IMR-90 (cell line): ENCODE data around the gene KLF9. TPM values are rescaled to one million over a fixed set of nuclear protein-coding genes. Genes with fewer than 3 reads are reported as not detected.
A peak's percentile ranks its signal among the peaks of the same experiment; 100 is the strongest.

Experiments
- ATAC-seq: fragments of 200-7000 bp; cut with Tn5 transposase; 2 replicates; pipeline ENCODE4 v1.9.1; 2020; ENCODE audit warnings: low read depth, mild to moderate bottlenecking, moderate library complexity
- BruUV-seq: library from RNA; stranded (reverse); fragments of 400-500 nt; replicated peaks from 2 replicates; lab custom pipeline; 2021; lab: Mats Ljungman, UMichigan
- CTCF ChIA-PET: fragments of 300-600 bp; formaldehyde crosslinking; extraction: SDS; loops from one replicate; lab custom pipeline; 2021; ENCODE audit warnings: antibody characterized with exemption; lab: Yijun Ruan, JAX
- POLR2A ChIA-PET: fragments of 300-600 bp; sonication (Branson Sonifier 250); formaldehyde crosslinking; loops from one replicate; lab custom pipeline; 2022; ENCODE audit warnings: antibody characterized with exemption; ENCODE audit not compliant: unreplicated experiment; lab: Charles Lee
- DNase-seq: peaks from one replicate; pipeline ENCODE4 v3.0.0; 2013
- H2AFZ ChIP-seq: replicated peaks from 2 replicates; pipeline ENCODE3; 2013; ENCODE audit warnings: low read length, mild to moderate bottlenecking; ENCODE audit not compliant: poor library complexity
- H2AK5ac ChIP-seq: 2 replicates; pipeline ENCODE4 v1.6.1; 2013; ENCODE audit warnings: low read depth, low read length, inconsistent platforms
- H2AK9ac ChIP-seq: replicated peaks from 2 replicates; pipeline ENCODE3; 2013; ENCODE audit warnings: mild to moderate bottlenecking, low read depth, low read length, moderate library complexity; ENCODE audit not compliant: poor library complexity
- H2BK120ac ChIP-seq: 2 replicates; pipeline ENCODE4 v1.6.1; 2013; ENCODE audit warnings: low read depth, low read length, inconsistent platforms
- H2BK15ac ChIP-seq: 3 replicates; pipeline ENCODE4 v1.6.1; 2013; ENCODE audit warnings: low read depth, low read length, inconsistent platforms
- H2BK20ac ChIP-seq: 2 replicates; pipeline ENCODE4 v1.6.1; 2013; ENCODE audit warnings: low read depth, mild to moderate bottlenecking, inconsistent platforms, low read length, moderate library complexity
- H2BK5ac ChIP-seq: 2 replicates; pipeline ENCODE4 v1.6.1; 2013; ENCODE audit warnings: mild to moderate bottlenecking, low read depth, low read length, inconsistent platforms; ENCODE audit not compliant: poor library complexity, severe bottlenecking
- H3K14ac ChIP-seq: replicated peaks from 2 replicates; pipeline ENCODE4 v1.6.1; 2013; ENCODE audit warnings: low read depth, low read length, inconsistent platforms
- H3K18ac ChIP-seq: 2 replicates; pipeline ENCODE4 v1.6.1; 2013; ENCODE audit warnings: low read depth, low read length, control low read depth
- H3K23ac ChIP-seq: 2 replicates; pipeline ENCODE4 v1.6.1; 2013; ENCODE audit warnings: low read depth, low read length, inconsistent platforms
- H3K27ac ChIP-seq: 2 replicates; pipeline ENCODE4 v1.5.1; 2013; ENCODE audit warnings: mild to moderate bottlenecking, control low read depth, low read length; ENCODE audit not compliant: insufficient read depth
- H3K27me3 ChIP-seq: 2 replicates; pipeline ENCODE4 v1.6.1; 2013; ENCODE audit warnings: low read length; ENCODE audit not compliant: control insufficient read depth, insufficient read depth
- H3K36me3 ChIP-seq: 2 replicates; pipeline ENCODE4 v1.6.1; 2013; ENCODE audit warnings: low read length, mixed read lengths; ENCODE audit not compliant: control insufficient read depth, insufficient read depth
- H3K4ac ChIP-seq: 2 replicates; pipeline ENCODE4 v1.6.1; 2013; ENCODE audit warnings: low read depth, low read length, inconsistent platforms
- H3K4me1 ChIP-seq: 2 replicates; pipeline ENCODE4 v1.6.1; 2013; ENCODE audit warnings: low read length, mixed read lengths; ENCODE audit not compliant: control insufficient read depth, insufficient read depth
- H3K4me2 ChIP-seq: 2 replicates; pipeline ENCODE4 v1.6.1; 2013; ENCODE audit warnings: low read depth, mild to moderate bottlenecking, control low read depth, low read length, moderate library complexity
- H3K4me3 ChIP-seq: 2 replicates; pipeline ENCODE4 v1.5.1; 2013; ENCODE audit warnings: low read depth, mild to moderate bottlenecking, control low read depth, low read length, moderate library complexity; ENCODE audit not compliant: insufficient read depth
- H3K56ac ChIP-seq: 2 replicates; pipeline ENCODE4 v1.6.1; 2013; ENCODE audit warnings: low read length, inconsistent platforms; ENCODE audit not compliant: insufficient read depth; ENCODE audit errors: extremely low read depth
- H3K79me1 ChIP-seq, 2 experiments: 2 replicates each; pipeline ENCODE4 v1.6.1; 2013; ENCODE audit warnings: low read length in 2 of 2, inconsistent platforms in 1 of 2, low read depth in 1 of 2
- H3K9ac ChIP-seq: 2 replicates; pipeline ENCODE4 v1.6.1; 2013; ENCODE audit warnings: low read depth, low read length, control low read depth
- H3K9me1 ChIP-seq: 2 replicates; pipeline ENCODE4 v1.6.1; 2013; ENCODE audit warnings: low read length, inconsistent platforms; ENCODE audit not compliant: insufficient read depth
- H3K9me3 ChIP-seq: 2 replicates; pipeline ENCODE4 v1.6.1; 2013; ENCODE audit warnings: low read length; ENCODE audit not compliant: control insufficient read depth, insufficient read depth
- H4K20me1 ChIP-seq: 2 replicates; pipeline ENCODE4 v1.6.1; 2013; ENCODE audit warnings: low read length, inconsistent platforms; ENCODE audit not compliant: insufficient read depth
- H4K5ac ChIP-seq: 2 replicates; pipeline ENCODE4 v1.6.1; 2013; ENCODE audit warnings: mild to moderate bottlenecking, low read depth, low read length, control low read depth
- H4K8ac ChIP-seq, 2 experiments: 2 replicates each; pipeline ENCODE4 v1.6.1; 2013; ENCODE audit warnings: low read depth in 2 of 2, low read length in 2 of 2, control low read depth in 1 of 2, inconsistent platforms in 1 of 2
- H4K91ac ChIP-seq: 2 replicates; pipeline ENCODE4 v1.6.1; 2013; ENCODE audit warnings: low read depth, low read length, inconsistent platforms; ENCODE audit not compliant: insufficient read depth
- BHLHE40 ChIP-seq: fragments of 150-350 bp; IDR thresholded peaks from 2 replicates; pipeline ENCODE4 v1.6.1; 2016; ENCODE audit warnings: mild to moderate bottlenecking, low read depth, low read length
- CHD1 ChIP-seq: IDR thresholded peaks from 2 replicates; pipeline ENCODE4 v1.6.1; 2012; ENCODE audit warnings: low read depth, low read length, improper control_type of control experiment
- CTCF ChIP-seq: conservative IDR thresholded peaks from 2 replicates; pipeline ENCODE4 v1.5.1; 2012; ENCODE audit warnings: mild to moderate bottlenecking, low read depth, low read length, improper control_type of control experiment
- FOS ChIP-seq: fragments of 150-350 bp; IDR thresholded peaks from 2 replicates; pipeline ENCODE4 v1.6.1; 2016; ENCODE audit warnings: low read depth, low read length
- MAFK ChIP-seq: IDR thresholded peaks from 2 replicates; pipeline ENCODE4 v1.6.1; 2012; ENCODE audit warnings: low read depth, low read length, improper control_type of control experiment
- MAZ ChIP-seq: IDR thresholded peaks from 2 replicates; pipeline ENCODE4 v1.6.1; 2012; ENCODE audit warnings: low read depth, mild to moderate bottlenecking, low read length, improper control_type of control experiment, moderate library complexity, borderline replicate concordance
- MXI1 ChIP-seq: IDR thresholded peaks from 2 replicates; pipeline ENCODE4 v1.6.1; 2012; ENCODE audit warnings: low read depth, mild to moderate bottlenecking, low read length, moderate library complexity, borderline replicate concordance
- RAD21 ChIP-seq: IDR thresholded peaks from 2 replicates; pipeline ENCODE4 v1.6.1; 2012; ENCODE audit warnings: low read length, improper control_type of control experiment
- RFX5 ChIP-seq: IDR thresholded peaks from 2 replicates; pipeline ENCODE4 v1.8.0; 2012; ENCODE audit warnings: low read depth, mild to moderate bottlenecking, low read length, moderate library complexity
- SMC3 ChIP-seq: fragments of 150-350 bp; IDR thresholded peaks from 2 replicates; pipeline ENCODE4 v1.6.1; 2016; ENCODE audit warnings: low read depth, mild to moderate bottlenecking, antibody characterized with exemption, low read length, moderate library complexity
- WGBS, 2 experiments: methylation state at CpG; one replicate each; pipeline versions ENCODE4 v1.1.5 to v1.1.7; 2013; ENCODE audit warnings: missing lambda C conversion rate in 2 of 2; ENCODE audit not compliant: insufficient read length in 1 of 2; ENCODE audit errors: extremely low coverage in 2 of 2; 5-methylcytosine and 5-hydroxymethylcytosine counted together
- dilution Hi-C: fragments of 300-500 bp; cut with HindIII; formaldehyde crosslinking; loops from one replicate; pipeline ENCODE4 v1.14.3; 2018; ENCODE audit warnings: low sequenced_read_pairs; ENCODE audit not compliant: unreplicated experiment
- in situ Hi-C: fragments of 300-500 bp; cut with MboI; formaldehyde crosslinking; loops from 3 replicates; pipeline ENCODE4 v1.14.3; 2019; ENCODE audit warnings: low sequenced_read_pairs, inconsistent platforms, mixed read lengths
- intact Hi-C: fragments of 100-400 bp; cut with micrococcal nuclease; formaldehyde crosslinking; loops from 2 replicates; pipeline ENCODE4 v1.10.0; 2022
- polyA plus RNA-seq, 3 experiments: library from polyadenylated mRNA; depleted of rRNA; stranded (reverse); fragments of >200 nt; gene quantifications; 2 replicates each; pipeline ENCODE4 v1.2.3, GENCODE V29; 2012; ENCODE audit warnings: low replicate concordance in 1 of 3
- total RNA-seq: library from RNA; depleted of rRNA; stranded (reverse); fragments of >200 nt; gene quantifications from 2 replicates; pipeline ENCODE4 v1.2.3, GENCODE V29; 2012

Gene KLF9
- total and polyA plus RNA-seq, 2 of the 4 experiments (the other 2 are of a cell fraction): 4.1 to 7.5 TPM

- H3K36me3 ChIP-seq: peaks cover 6% of the 10 kb centered on the region
- H4K8ac ChIP-seq: no peak overlapping the region
- no peak overlapping the region for H3K27ac ChIP-seq
- no peak overlapping the region for H2AK5ac ChIP-seq
- H3K9me1 ChIP-seq: 0 out of 2 replicates have a peak, but pooled peaks cover 2% of the 10 kb centered on the region
- H3K27me3 ChIP-seq: no peaks in the 10 kb centered on the region
- no peak overlapping the region for H3K56ac ChIP-seq
- no peaks in the 10 kb centered on the region for H3K4me1 ChIP-seq
- dilution Hi-C loops: no loop called here
- H4K91ac ChIP-seq: no peak overlapping the region
- intact Hi-C loops: loop anchor here (1.0 to 5.0 kb wide), 2 partner anchors 147 to 262 kb away; no protein-coding TSS in a partner anchor
- no TSS peak for BruUV-seq
- no peak overlapping the region for H2AFZ ChIP-seq
- in situ Hi-C loops: loop anchor here (10.0 kb wide), 1 partner anchor 144 kb away; no protein-coding TSS in a partner anchor
- no peak overlapping the region for H3K4me3 ChIP-seq
- H3K18ac ChIP-seq: no peak overlapping the region
- ChIA-PET POLR2A (interaction anchor here (0.5 to 0.6 kb wide), 2 partner anchors 80 to 1602 kb away, joined by 3 read pairs; no protein-coding TSS in a partner anchor), CTCF (interaction anchor here (0.7 to 2.1 kb wide), 6 partner anchors 15 to 267 kb away, joined by 3 to 15 read pairs (median 4); no protein-coding TSS in a partner anchor)
- H3K14ac ChIP-seq: no peak overlapping the region
- ATAC-seq: no peak
- no peak overlapping the region for H4K5ac ChIP-seq
- H3K9me3 ChIP-seq: no peaks in the 10 kb centered on the region
- no peak overlapping the region for H2AK9ac ChIP-seq
- peaks cover 19 to 21% of the 10 kb centered on the region in 2 experiments for H3K79me1 ChIP-seq
- peak; percentile 57 for DNase-seq
- peak overlapping the region; percentile 39 for H2BK5ac ChIP-seq
- H3K4me2 ChIP-seq: no peak overlapping the region
- H3K4ac ChIP-seq: no peak overlapping the region
- WGBS, 2 experiments: no CpG with 5 or more reads among the region's 1 CpG
- no peak overlapping the region for H2BK20ac ChIP-seq
- no peaks in the 10 kb centered on the region for H4K20me1 ChIP-seq
- no peak overlapping the region for H3K23ac ChIP-seq
- TF ChIP-seq MAZ (no peak), MXI1 (no peak), CHD1 (no peak), SMC3 (peak; percentile 66; the same call in 1 of the 2 replicates), BHLHE40 (no peak), RFX5 (no peak), MAFK (no peak), FOS (no peak), RAD21 (peak; percentile 63), CTCF (peak; percentile 55)
- H2BK120ac ChIP-seq: no peak overlapping the region
- H2BK15ac ChIP-seq: no peak overlapping the region
- no peak overlapping the region for H3K9ac ChIP-seq
Observed at GRCh38 chr9:70340572-70340971, 73.9 kb downstream of the KLF9 start.
